ENCODE results near the gene NUDCD2.

The NUDCD2 gene

GRCh38 chr5:163459819-163460561 lies at the start of gene NUDCD2:
Gene NUDCD2, minus strand, starts transcription at chr5:163460102. Its CDS starts 52 bp downstream, at chr5:163460050.
- DNase-seq = peak; percentile 97 to 98

GRCh38 chr5:163509291-163509951 lies 49.5 kb upstream of the NUDCD2 start:
- DNase-seq = no peak

- no peak for DNase-seq
Observed at GRCh38 chr5:163508753-163509152, 48.9 kb upstream of the NUDCD2 start.

- DNase-seq = no peak
Observed at GRCh38 chr5:163506726-163507125, 46.8 kb upstream of the NUDCD2 start.

- no peak for DNase-seq
Observed at GRCh38 chr5:163506095-163506457, 46.2 kb upstream of the NUDCD2 start.

GRCh38 chr5:163505368-163506094 lies 45.6 kb upstream of the NUDCD2 start, which contains the start of gene MAT2B:
Gene MAT2B, plus strand, starts transcription at chr5:163505619. Its CDS starts 68 bp downstream, at chr5:163505687.
- peak; percentile 96 to 97 for DNase-seq

GRCh38 chr5:163505049-163505367 lies 45.1 kb upstream of the NUDCD2 start:
- no peak for DNase-seq

GRCh38 chr5:163504079-163504931 lies 44.4 kb upstream of the NUDCD2 start:
- peak; percentile 50 to 71 for DNase-seq

- DNase-seq = peak; percentile 46 to 54
Observed at GRCh38 chr5:163503106-163504078, 43.5 kb upstream of the NUDCD2 start.

- no peak for DNase-seq
Observed at GRCh38 chr5:163502521-163502920, 42.6 kb upstream of the NUDCD2 start.

GRCh38 chr5:163498886-163499285 lies 39.0 kb upstream of the NUDCD2 start:
- no peak for DNase-seq

GRCh38 chr5:163497315-163497714 lies 37.4 kb upstream of the NUDCD2 start:
- no peak for DNase-seq

GRCh38 chr5:163496286-163496685 lies 36.4 kb upstream of the NUDCD2 start:
- no peak for DNase-seq

- no peak for DNase-seq
Observed at GRCh38 chr5:163489745-163490075, 29.8 kb upstream of the NUDCD2 start.

GRCh38 chr5:163489055-163489744 lies 29.3 kb upstream of the NUDCD2 start:
- no peak for DNase-seq

- peak in 1 of 2 donors; percentile 14 for DNase-seq
Observed at GRCh38 chr5:163478982-163479271, 19.0 kb upstream of the NUDCD2 start.

- DNase-seq = no peak
Observed at GRCh38 chr5:163478126-163478981, 18.5 kb upstream of the NUDCD2 start.

- no peak for DNase-seq
Observed at GRCh38 chr5:163475411-163475810, 15.5 kb upstream of the NUDCD2 start.

- no peak for DNase-seq
Observed at GRCh38 chr5:163473635-163474243, 13.8 kb upstream of the NUDCD2 start.

- no peak for DNase-seq
Observed at GRCh38 chr5:163467682-163468081, 7.8 kb upstream of the NUDCD2 start.
